HEK293 (cell line): Measurements from ENCODE around the gene AK9.
A peak's percentile ranks its signal among the peaks of the same experiment; 100 is the strongest.

Experiments
- CTCF ChIA-PET: fragments of 350-600 bp; formaldehyde crosslinking; extraction: SDS; loops from one replicate; lab custom pipeline; 2021; ENCODE audit warnings: antibody characterized with exemption; lab: Yijun Ruan, JAX
- POLR2A ChIA-PET: fragments of 300-600 bp; formaldehyde crosslinking; extraction: SDS; loops from one replicate; lab custom pipeline; 2020; ENCODE audit warnings: antibody characterized with exemption, inconsistent platforms; lab: Yijun Ruan, JAX
- H3K27ac ChIP-seq: fragments of 200-500 bp; sonication (Bioruptor generic); 2 replicates; pipeline ENCODE4 v1.5.1; 2014; ENCODE audit warnings: low read depth, low read length, control low read depth, inconsistent platforms; ENCODE audit errors: extremely low read depth
- H3K36me3 ChIP-seq, 2 experiments: fragments of 200-500 bp in 1 of 2; sonication (Bioruptor generic) in 1 of 2; 1 replicate in 1 of 2; 2 replicates in 1 of 2; pipeline ENCODE4 v1.5.1; 2014 to 2017; ENCODE audit warnings: inconsistent platforms in 2 of 2, low read length in 2 of 2; ENCODE audit not compliant: control insufficient read depth in 2 of 2, insufficient read depth in 1 of 2
- H3K4me1 ChIP-seq: fragments of 200-500 bp; sonication (Bioruptor generic); 2 replicates; pipeline ENCODE4 v1.5.1; 2014; ENCODE audit warnings: mild to moderate bottlenecking, low read length, inconsistent platforms; ENCODE audit not compliant: control insufficient read depth, insufficient read depth
- H3K4me3 ChIP-seq: 2 replicates; pipeline ENCODE4 v1.5.1; 2011; ENCODE audit warnings: low read depth, mild to moderate bottlenecking, control low read depth, low read length, moderate library complexity
- H3K9me3 ChIP-seq: fragments of 200-500 bp; sonication (Bioruptor generic); 2 replicates; pipeline ENCODE4 v1.5.1; 2014; ENCODE audit warnings: low read depth, low read length, inconsistent platforms; ENCODE audit not compliant: control insufficient read depth, insufficient read depth
- GLIS1 ChIP-seq: fragments of 450-650 bp; formaldehyde crosslinking; IDR thresholded peaks from 2 replicates; pipeline ENCODE4 v1.5.1; 2016; ENCODE audit warnings: missing biosample characterization, missing genetic modification characterization
- MEIS1 ChIP-seq: sonication (generic); formaldehyde crosslinking; IDR thresholded peaks from 2 replicates; pipeline ENCODE4 v1.8.1; 2022; ENCODE audit warnings: missing genetic modification reagents, mild to moderate bottlenecking, borderline replicate concordance
- SCRT2 ChIP-seq: fragments of 450-650 bp; formaldehyde crosslinking; IDR thresholded peaks from 2 replicates; pipeline ENCODE4 v1.5.1; 2016; ENCODE audit warnings: missing biosample characterization, missing genetic modification characterization
- SETDB1 ChIP-seq: IDR thresholded peaks from one replicate; pipeline ENCODE4 v1.6.1; 2017; ENCODE audit warnings: mild to moderate bottlenecking, low read length, moderate library complexity, mixed read lengths; ENCODE audit not compliant: insufficient read length
- ZBTB8A ChIP-seq: fragments of 450-650 bp; formaldehyde crosslinking; IDR thresholded peaks from 2 replicates; pipeline ENCODE4 v1.5.1; 2016; ENCODE audit warnings: missing biosample characterization, missing genetic modification characterization
- ZFP37 ChIP-seq: fragments of 450-650 bp; formaldehyde crosslinking; IDR thresholded peaks from 2 replicates; pipeline ENCODE4 v1.5.1; 2016; ENCODE audit warnings: missing biosample characterization, missing genetic modification characterization
- ZIC2 ChIP-seq: fragments of 450-650 bp; formaldehyde crosslinking; IDR thresholded peaks from 2 replicates; pipeline ENCODE4 v1.5.1; 2016; ENCODE audit warnings: missing biosample characterization, missing genetic modification characterization
- ZNF133 ChIP-seq: fragments of 450-650 bp; formaldehyde crosslinking; IDR thresholded peaks from 2 replicates; pipeline ENCODE4 v1.5.1; 2016; ENCODE audit warnings: missing biosample characterization, missing genetic modification characterization
- ZNF37A ChIP-seq: fragments of 450-650 bp; IDR thresholded peaks from 2 replicates; pipeline ENCODE4 v1.5.1; 2018; ENCODE audit warnings: missing biosample characterization, missing genetic modification characterization
- ZNF394 ChIP-seq: fragments of 450-650 bp; formaldehyde crosslinking; IDR thresholded peaks from 2 replicates; pipeline ENCODE4 v1.5.1; 2016; ENCODE audit warnings: missing biosample characterization, missing genetic modification characterization, mild to moderate bottlenecking, moderate library complexity, borderline replicate concordance
- ZNF48 ChIP-seq: fragments of 450-650 bp; formaldehyde crosslinking; IDR thresholded peaks from 2 replicates; pipeline ENCODE4 v1.5.1; 2016; ENCODE audit warnings: missing biosample characterization, missing genetic modification characterization
- ZNF510 ChIP-seq: fragments of 450-650 bp; formaldehyde crosslinking; IDR thresholded peaks from 2 replicates; pipeline ENCODE4 v1.5.1; 2018; ENCODE audit warnings: mild to moderate bottlenecking, missing genetic modification characterization, missing biosample characterization; ENCODE audit not compliant: insufficient replicate concordance
- ZNF549 ChIP-seq: fragments of 450-650 bp; IDR thresholded peaks from 2 replicates; pipeline ENCODE4 v1.5.1; 2018; ENCODE audit warnings: missing biosample characterization, missing genetic modification characterization, mild to moderate bottlenecking, inconsistent platforms, moderate library complexity
- ZNF707 ChIP-seq: fragments of 450-650 bp; formaldehyde crosslinking; IDR thresholded peaks from 2 replicates; pipeline ENCODE4 v1.5.1; 2016; ENCODE audit warnings: missing biosample characterization, missing genetic modification characterization
- TF ChIP-seq, protein P1 (sequence below): fragments of 450-650 bp; IDR thresholded peaks from 2 replicates; pipeline ENCODE4 v1.5.1; 2018; ENCODE audit warnings: missing biosample characterization, missing genetic modification characterization
- TF ChIP-seq, protein P2 (sequence below): fragments of 450-650 bp; formaldehyde crosslinking; IDR thresholded peaks from 2 replicates; pipeline ENCODE4 v1.5.1; 2016; ENCODE audit warnings: missing biosample characterization, missing genetic modification characterization
- TF ChIP-seq, protein P3 (sequence below): fragments of 450-650 bp; formaldehyde crosslinking; IDR thresholded peaks from 2 replicates; pipeline ENCODE4 v1.5.1; 2017; ENCODE audit warnings: missing biosample characterization, missing genetic modification characterization
- TF ChIP-seq, protein P4 (sequence below): fragments of 450-650 bp; formaldehyde crosslinking; IDR thresholded peaks from 2 replicates; pipeline ENCODE4 v1.5.1; 2016; ENCODE audit warnings: missing biosample characterization, missing genetic modification characterization, borderline replicate concordance

The AK9 gene

DNA sequence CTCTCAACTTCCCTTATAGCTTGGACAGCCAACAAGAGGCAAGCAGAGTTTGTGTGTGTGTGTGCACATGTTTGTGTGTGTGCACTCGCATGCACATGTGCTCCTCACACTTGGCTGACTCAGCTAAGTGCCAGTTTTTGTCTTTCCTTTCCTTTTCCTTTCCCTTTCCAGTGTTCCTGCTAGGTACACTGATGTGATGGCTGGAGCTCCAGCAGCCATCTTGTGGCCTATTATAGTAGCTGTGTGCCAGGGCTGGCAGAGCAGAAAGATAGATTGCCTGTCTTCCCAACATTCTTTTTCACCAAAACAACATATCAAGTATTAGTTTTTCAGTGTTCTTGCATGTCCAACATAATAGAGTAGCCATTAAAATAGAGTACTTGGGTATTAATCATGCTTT is 79.5 kb downstream of the AK9 start (continued):
- TF ChIP-seq, protein P1, sequence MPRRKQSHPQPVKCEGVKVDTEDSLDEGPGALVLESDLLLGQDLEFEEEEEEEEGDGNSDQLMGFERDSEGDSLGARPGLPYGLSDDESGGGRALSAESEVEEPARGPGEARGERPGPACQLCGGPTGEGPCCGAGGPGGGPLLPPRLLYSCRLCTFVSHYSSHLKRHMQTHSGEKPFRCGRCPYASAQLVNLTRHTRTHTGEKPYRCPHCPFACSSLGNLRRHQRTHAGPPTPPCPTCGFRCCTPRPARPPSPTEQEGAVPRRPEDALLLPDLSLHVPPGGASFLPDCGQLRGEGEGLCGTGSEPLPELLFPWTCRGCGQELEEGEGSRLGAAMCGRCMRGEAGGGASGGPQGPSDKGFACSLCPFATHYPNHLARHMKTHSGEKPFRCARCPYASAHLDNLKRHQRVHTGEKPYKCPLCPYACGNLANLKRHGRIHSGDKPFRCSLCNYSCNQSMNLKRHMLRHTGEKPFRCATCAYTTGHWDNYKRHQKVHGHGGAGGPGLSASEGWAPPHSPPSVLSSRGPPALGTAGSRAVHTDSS (tag by site-specific recombination) = no peak
- TF ChIP-seq SETDB1 = peak; percentile 49
- no peak for TF ChIP-seq ZNF394 (tag by site-specific recombination)
- no peak for TF ChIP-seq ZNF133 (tag by site-specific recombination)
- TF ChIP-seq, protein P2, sequence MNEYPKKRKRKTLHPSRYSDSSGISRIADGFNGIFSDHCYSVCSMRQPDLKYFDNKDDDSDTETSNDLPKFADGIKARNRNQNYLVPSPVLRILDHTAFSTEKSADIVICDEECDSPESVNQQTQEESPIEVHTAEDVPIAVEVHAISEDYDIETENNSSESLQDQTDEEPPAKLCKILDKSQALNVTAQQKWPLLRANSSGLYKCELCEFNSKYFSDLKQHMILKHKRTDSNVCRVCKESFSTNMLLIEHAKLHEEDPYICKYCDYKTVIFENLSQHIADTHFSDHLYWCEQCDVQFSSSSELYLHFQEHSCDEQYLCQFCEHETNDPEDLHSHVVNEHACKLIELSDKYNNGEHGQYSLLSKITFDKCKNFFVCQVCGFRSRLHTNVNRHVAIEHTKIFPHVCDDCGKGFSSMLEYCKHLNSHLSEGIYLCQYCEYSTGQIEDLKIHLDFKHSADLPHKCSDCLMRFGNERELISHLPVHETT (tag by site-specific recombination) = no peak
- no peak for TF ChIP-seq GLIS1
- TF ChIP-seq ZNF707 (tag by site-specific recombination) = no peak

DNA sequence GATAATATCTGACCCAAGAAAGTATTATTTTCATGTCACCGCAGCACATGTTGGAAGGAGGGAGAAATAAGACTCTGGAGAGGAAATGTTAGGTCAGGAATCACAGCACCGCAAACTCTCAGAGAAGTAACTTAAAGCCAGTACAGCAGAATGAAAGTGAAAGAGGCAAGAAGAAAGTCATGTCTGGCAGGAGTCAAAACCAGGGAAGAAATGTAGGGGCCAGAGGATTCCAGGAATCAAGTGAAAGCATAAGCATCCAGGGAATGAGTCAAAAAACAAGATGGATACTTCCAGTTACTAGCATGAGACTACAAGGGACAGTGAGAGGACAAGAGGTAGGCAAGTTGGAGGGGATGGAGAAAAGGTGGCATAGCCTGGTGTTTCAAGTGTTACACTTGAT is 80.4 kb downstream of the AK9 start:
- CTCF ChIA-PET = interaction anchor here (0.7 kb wide), 1 partner anchor 299 kb away, joined by 3 read pairs; no protein-coding TSS in a partner anchor

DNA sequence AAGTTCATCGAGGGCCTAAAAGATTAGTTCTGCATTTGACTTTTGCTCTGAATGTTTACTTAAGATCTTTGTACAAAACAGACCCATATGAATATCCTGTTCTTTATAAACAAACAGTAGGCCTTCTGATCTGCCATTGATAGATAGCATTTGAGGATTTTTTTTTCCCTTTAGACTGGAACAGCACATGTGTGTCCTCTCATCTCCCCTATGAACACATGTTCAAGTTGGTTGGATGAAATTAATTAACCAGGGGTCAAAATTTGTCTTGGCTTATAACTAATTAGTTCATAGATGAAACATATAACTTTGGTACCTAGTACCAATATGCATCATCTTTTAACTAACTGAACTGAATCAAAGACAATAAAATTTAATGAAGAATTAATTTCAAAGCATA is 81.3 kb downstream of the AK9 start:
- POLR2A ChIA-PET = no interaction called here
- Histone ChIP-seq H3K27ac (no peak overlapping the region), H3K4me1 (no peaks in the 10 kb centered on the region), H3K36me3 (no peaks in the 10 kb centered on the region)
- CTCF ChIA-PET = interaction anchor here (0.7 to 1.8 kb wide), 2 partner anchors 13 to 298 kb away, joined by 3 to 7 read pairs; no protein-coding TSS in a partner anchor
- TF ChIP-seq ZFP37 (tag by site-specific recombination) (no peak), ZIC2 (no peak), ZNF510 (no peak), ZNF549 (tag by site-specific recombination) (no peak), MEIS1 (CRISPR knock-in tag) (no peak)
- TF ChIP-seq, all 188 proteins: peak for 0
- H3K4me3 ChIP-seq = no peak overlapping the region
- no peaks in the 10 kb centered on the region for H3K9me3 ChIP-seq

More for the DNA sequence above, 80.4 kb downstream of the AK9 start:
- Histone ChIP-seq H3K9me3 (no peaks in the 10 kb centered on the region), H3K4me3 (no peak overlapping the region), H3K27ac (no peak overlapping the region), H3K4me1 (no peaks in the 10 kb centered on the region), H3K36me3 (no peaks in the 10 kb centered on the region)
- TF ChIP-seq ZBTB8A (tag by site-specific recombination) = no peak
- TF ChIP-seq, protein P3, sequence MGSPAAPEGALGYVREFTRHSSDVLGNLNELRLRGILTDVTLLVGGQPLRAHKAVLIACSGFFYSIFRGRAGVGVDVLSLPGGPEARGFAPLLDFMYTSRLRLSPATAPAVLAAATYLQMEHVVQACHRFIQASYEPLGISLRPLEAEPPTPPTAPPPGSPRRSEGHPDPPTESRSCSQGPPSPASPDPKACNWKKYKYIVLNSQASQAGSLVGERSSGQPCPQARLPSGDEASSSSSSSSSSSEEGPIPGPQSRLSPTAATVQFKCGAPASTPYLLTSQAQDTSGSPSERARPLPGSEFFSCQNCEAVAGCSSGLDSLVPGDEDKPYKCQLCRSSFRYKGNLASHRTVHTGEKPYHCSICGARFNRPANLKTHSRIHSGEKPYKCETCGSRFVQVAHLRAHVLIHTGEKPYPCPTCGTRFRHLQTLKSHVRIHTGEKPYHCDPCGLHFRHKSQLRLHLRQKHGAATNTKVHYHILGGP (tag by site-specific recombination) = peak; percentile 51; the same call in 1 of the 2 replicates
- TF ChIP-seq ZNF48 = no peak
- no peak for TF ChIP-seq ZNF37A (tag by site-specific recombination)
- POLR2A ChIA-PET = no interaction called here

DNA sequence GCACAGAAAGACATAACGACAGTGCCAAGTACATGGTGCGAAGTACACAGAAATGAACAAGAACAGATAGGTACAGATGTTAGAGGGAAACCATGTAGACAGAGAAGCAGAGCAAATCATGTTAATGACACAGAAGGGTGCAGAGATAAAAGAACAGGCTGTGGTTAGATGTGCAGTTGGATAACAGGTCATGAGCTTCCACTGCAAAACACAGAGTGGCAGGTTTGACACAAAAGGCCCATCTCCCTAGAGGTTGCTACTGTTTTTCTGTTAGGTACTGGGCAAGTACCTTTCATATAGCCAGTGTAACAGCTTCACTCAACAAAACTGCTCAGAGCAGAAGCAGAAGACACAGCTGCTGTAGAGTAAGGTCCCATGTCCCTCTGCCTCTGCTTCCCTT is 84.6 kb downstream of the AK9 start:
- TF ChIP-seq, protein P4, sequence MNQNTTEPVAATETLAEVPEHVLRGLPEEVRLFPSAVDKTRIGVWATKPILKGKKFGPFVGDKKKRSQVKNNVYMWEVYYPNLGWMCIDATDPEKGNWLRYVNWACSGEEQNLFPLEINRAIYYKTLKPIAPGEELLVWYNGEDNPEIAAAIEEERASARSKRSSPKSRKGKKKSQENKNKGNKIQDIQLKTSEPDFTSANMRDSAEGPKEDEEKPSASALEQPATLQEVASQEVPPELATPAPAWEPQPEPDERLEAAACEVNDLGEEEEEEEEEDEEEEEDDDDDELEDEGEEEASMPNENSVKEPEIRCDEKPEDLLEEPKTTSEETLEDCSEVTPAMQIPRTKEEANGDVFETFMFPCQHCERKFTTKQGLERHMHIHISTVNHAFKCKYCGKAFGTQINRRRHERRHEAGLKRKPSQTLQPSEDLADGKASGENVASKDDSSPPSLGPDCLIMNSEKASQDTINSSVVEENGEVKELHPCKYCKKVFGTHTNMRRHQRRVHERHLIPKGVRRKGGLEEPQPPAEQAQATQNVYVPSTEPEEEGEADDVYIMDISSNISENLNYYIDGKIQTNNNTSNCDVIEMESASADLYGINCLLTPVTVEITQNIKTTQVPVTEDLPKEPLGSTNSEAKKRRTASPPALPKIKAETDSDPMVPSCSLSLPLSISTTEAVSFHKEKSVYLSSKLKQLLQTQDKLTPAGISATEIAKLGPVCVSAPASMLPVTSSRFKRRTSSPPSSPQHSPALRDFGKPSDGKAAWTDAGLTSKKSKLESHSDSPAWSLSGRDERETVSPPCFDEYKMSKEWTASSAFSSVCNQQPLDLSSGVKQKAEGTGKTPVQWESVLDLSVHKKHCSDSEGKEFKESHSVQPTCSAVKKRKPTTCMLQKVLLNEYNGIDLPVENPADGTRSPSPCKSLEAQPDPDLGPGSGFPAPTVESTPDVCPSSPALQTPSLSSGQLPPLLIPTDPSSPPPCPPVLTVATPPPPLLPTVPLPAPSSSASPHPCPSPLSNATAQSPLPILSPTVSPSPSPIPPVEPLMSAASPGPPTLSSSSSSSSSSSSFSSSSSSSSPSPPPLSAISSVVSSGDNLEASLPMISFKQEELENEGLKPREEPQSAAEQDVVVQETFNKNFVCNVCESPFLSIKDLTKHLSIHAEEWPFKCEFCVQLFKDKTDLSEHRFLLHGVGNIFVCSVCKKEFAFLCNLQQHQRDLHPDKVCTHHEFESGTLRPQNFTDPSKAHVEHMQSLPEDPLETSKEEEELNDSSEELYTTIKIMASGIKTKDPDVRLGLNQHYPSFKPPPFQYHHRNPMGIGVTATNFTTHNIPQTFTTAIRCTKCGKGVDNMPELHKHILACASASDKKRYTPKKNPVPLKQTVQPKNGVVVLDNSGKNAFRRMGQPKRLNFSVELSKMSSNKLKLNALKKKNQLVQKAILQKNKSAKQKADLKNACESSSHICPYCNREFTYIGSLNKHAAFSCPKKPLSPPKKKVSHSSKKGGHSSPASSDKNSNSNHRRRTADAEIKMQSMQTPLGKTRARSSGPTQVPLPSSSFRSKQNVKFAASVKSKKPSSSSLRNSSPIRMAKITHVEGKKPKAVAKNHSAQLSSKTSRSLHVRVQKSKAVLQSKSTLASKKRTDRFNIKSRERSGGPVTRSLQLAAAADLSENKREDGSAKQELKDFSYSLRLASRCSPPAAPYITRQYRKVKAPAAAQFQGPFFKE = no peak
- no peak for TF ChIP-seq SCRT2 (tag by site-specific recombination)
- CTCF ChIA-PET = interaction anchor here (0.5 to 0.6 kb wide), 2 partner anchors 10 to 447 kb away, joined by 3 to 7 read pairs; no protein-coding TSS in a partner anchor
- POLR2A ChIA-PET = no interaction called here
- H3K4me3 ChIP-seq = no peak overlapping the region
- H3K27ac ChIP-seq = no peak overlapping the region
- no peaks in the 10 kb centered on the region for H3K36me3 ChIP-seq
- no peaks in the 10 kb centered on the region for H3K4me1 ChIP-seq
- H3K9me3 ChIP-seq = no peaks in the 10 kb centered on the region
